Neural progenitor cell (in vitro differentiated cells): ENCODE data around the gene TMPRSS13.

Experiments used
- CTCF ChIP-seq: fragments of 200-600 bp; sonication (generic); IDR thresholded peaks from 2 replicates; pipeline ENCODE4 v1.5.1; 2017; ENCODE audit warnings: antibody characterized with exemption, mild to moderate bottlenecking
- EZH2 ChIP-seq: fragments of 200-600 bp; sonication (generic); IDR thresholded peaks from 2 replicates; pipeline ENCODE4 v1.6.1; 2017; ENCODE audit warnings: antibody characterized with exemption, mild to moderate bottlenecking, moderate library complexity
- EZH2phosphoT487 ChIP-seq: fragments of 200-600 bp; sonication (generic); IDR thresholded peaks from 2 replicates; pipeline ENCODE4 v1.6.1; 2017; ENCODE audit warnings: antibody characterized with exemption

- TF ChIP-seq CTCF (no peak), EZH2 (no peak), EZH2phosphoT487 (no peak)
Observed at GRCh38 chr11:117959438-117960149, 30.4 kb upstream of the TMPRSS13 start.
